ENCODE results near the gene MAD1L1.

Gene MAD1L1

DNA sequence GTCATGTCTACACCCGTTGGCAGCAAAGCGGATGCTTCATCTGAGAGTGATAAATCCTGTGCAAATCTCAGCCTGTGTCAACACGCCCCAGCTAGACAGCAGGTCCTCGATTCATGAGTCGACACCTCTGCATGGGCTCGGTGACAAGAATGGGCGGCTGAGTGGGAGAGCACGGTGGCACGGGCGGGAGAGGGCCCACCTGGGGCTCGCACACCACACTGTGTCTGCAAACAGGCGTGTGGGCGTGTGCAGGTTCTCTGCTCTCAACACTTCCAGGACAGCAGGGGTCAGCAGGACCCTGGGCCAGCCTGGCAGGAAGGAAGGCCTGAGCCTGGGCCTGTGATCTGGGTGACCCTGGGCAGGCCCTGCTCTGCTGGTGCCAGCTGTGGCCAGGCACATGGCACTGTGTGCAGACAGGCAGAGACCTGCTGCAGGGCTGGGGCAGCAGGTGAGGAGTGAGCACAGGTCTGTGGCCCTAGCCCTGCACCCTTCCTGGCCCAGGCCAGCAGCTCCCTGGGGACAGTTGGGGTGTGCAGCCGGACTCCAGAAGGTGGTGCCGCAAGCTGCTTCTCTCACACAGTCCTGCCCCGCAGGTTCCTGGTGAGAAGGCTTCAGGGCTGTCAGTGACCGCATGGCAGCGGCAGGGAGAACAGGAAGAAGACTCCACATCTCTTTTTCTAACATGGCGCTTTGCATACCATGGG, 346.2 kb downstream of the MAD1L1 start:
- TF ChIP-seq, protein P1, sequence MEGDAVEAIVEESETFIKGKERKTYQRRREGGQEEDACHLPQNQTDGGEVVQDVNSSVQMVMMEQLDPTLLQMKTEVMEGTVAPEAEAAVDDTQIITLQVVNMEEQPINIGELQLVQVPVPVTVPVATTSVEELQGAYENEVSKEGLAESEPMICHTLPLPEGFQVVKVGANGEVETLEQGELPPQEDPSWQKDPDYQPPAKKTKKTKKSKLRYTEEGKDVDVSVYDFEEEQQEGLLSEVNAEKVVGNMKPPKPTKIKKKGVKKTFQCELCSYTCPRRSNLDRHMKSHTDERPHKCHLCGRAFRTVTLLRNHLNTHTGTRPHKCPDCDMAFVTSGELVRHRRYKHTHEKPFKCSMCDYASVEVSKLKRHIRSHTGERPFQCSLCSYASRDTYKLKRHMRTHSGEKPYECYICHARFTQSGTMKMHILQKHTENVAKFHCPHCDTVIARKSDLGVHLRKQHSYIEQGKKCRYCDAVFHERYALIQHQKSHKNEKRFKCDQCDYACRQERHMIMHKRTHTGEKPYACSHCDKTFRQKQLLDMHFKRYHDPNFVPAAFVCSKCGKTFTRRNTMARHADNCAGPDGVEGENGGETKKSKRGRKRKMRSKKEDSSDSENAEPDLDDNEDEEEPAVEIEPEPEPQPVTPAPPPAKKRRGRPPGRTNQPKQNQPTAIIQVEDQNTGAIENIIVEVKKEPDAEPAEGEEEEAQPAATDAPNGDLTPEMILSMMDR (IDR thresholded peaks at IDR 0.05), result no peak
- H3K9me3 ChIP-seq, result no peaks in the 10 kb centered on the region
- H3K27me3 ChIP-seq, result no peaks in the 10 kb centered on the region
- no peak overlapping the region for H3K27ac ChIP-seq
- H3K36me3 ChIP-seq, result no peaks in the 10 kb centered on the region
- peaks cover 0 to 11% of the 10 kb centered on the region in 2 experiments for H3K4me1 ChIP-seq (ENCODE audit: control insufficient read depth in 1 of 2, insufficient read depth in 1 of 2, low read depth in 1 of 2, low read length in 1 of 2)
- H3K4me3 ChIP-seq (ENCODE audit: low read depth in 1 of 2, low read length in 1 of 2), result no peak overlapping the region

DNA sequence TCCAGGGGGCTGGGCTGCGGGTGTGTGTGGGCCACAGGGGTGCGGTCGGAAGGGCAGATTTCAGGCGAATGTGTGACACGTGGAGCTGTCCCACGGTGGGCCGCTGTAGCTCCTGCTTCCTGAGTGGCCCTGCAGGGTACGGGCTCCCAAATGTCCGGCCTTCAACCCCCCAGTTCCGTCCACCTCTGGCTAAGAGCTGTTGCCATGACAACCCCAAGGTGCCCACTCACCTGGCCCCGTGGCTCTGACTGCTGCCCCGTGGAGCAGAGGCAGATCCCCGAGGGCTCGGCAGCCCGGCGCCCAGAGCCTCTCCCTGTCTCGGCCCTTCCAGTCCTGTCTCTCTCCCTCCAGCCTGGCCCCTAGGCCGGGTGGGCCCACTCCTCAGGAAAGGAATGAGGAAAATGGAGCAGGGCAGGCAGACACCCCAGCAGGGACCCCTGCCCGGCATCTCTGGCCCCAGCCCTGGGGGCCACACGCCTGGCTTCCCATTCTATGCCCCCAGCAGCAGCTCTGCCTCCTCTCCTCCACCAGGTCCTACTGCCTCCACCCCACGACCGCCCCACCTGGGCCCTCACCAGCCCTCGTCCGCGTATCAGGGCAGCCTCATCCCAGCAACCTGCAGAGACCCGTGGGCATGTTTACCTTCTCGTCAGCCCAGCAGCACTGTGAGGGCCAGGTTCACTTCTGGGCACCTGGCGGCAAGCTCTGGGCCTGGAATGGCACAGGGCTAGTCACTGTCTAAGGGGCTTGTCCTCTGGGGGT, 347.1 kb downstream of the MAD1L1 start:
- TF ChIP-seq, protein P1 (IDR thresholded peaks at IDR 0.05), result no peak
- Histone ChIP-seq H3K27ac (no peak overlapping the region), H3K36me3 (no peaks in the 10 kb centered on the region), H3K9me3 (no peaks in the 10 kb centered on the region), H3K4me3 (ENCODE audit: low read depth in 1 of 2, low read length in 1 of 2) (no peak overlapping the region), H3K4me1 (ENCODE audit: control insufficient read depth in 1 of 2, insufficient read depth in 1 of 2, low read depth in 1 of 2, low read length in 1 of 2) (peaks cover 0 to 11% of the 10 kb centered on the region in 2 experiments), H3K27me3 (no peaks in the 10 kb centered on the region)

DNA sequence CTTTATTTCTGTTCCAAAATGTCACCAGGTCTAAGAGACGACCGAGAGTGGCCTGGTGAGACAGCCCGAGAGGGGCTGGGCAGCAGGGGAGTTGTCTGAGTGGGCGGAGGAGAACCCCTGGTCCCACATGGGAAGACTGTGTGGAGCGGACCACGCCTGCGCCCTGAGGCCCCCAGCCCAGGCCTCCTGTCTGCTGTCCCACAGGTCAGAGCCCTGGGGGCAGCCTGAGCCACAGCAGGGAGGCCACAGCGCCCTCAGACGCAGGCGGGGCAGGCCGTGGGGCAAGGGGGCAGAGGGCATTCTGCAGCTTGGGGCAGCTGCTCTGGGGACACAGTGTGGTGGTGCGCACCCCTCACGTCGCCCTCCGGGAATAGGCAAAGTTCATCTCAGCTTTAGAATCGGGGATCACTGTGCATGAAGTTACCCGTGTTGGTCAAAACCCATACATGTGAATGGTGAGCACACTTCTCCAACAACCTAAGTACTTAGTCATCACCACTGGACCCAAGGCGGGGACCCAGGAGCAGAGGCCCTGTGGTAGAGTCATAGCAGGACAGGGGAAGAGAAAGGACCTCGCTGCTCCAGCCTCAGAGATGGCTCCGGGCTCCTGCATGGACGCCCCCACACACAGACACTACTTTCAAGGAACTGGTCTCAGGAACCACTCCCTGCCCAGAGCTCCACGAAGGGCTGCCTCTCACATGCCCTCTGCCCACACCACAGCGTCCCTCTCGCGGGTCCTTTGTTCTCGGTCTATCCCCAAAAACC, 348.0 kb downstream of the MAD1L1 start:
- H3K27me3 ChIP-seq, result no peaks in the 10 kb centered on the region
- peaks cover 0 to 11% of the 10 kb centered on the region in 2 experiments for H3K4me1 ChIP-seq (ENCODE audit: control insufficient read depth in 1 of 2, insufficient read depth in 1 of 2, low read depth in 1 of 2, low read length in 1 of 2)
- TF ChIP-seq, protein P1 (IDR thresholded peaks at IDR 0.05), result no peak
- no peaks in the 10 kb centered on the region for H3K9me3 ChIP-seq
- H3K4me3 ChIP-seq (ENCODE audit: low read depth in 1 of 2, low read length in 1 of 2), result no peak overlapping the region
- no peaks in the 10 kb centered on the region for H3K36me3 ChIP-seq
- no peak overlapping the region for H3K27ac ChIP-seq

DNA sequence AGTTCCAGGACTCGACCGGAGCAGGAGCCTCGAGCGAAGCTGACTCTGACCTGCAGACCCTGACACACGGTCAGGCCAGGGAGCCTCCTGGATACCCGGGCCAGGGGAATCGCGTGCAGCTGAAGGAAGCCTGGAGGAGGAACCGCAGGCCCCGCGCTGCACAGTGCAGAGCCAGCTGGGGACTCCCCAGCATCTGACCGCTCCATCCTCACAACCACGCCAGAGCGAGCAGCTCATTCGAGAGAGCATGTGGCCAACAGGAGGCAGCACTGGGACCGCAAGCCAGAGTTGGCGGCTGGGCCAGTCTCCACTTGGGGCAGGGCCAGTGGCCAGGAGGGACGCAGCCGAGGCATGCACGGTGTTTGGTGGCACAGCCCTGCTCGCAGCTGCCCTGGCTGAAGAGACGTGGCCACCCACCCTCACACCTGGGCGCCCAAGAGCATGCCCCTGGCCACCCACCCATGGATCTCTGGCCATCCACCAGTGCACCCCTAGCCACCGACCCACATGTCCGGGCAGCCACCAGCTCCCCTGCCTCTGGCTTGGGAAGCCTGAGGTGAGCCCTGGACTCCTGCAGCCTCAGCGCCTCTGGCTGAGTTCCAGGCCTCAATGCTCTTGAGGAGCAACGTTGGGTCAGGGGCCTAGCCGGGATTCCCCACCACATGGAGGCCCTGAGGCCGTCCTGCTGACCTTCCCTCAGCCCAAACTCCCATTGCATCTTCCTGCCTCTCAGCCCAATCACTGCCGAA, 348.7 kb downstream of the MAD1L1 start:
- TF ChIP-seq, protein P1 (IDR thresholded peaks at IDR 0.05), result no peak
- Histone ChIP-seq H3K27ac (no peak overlapping the region), H3K27me3 (no peaks in the 10 kb centered on the region), H3K4me3 (ENCODE audit: low read depth in 1 of 2, low read length in 1 of 2) (no peak overlapping the region), H3K4me1 (ENCODE audit: control insufficient read depth in 1 of 2, insufficient read depth in 1 of 2, low read depth in 1 of 2, low read length in 1 of 2) (peaks cover 0 to 11% of the 10 kb centered on the region in 2 experiments), H3K36me3 (no peaks in the 10 kb centered on the region), H3K9me3 (no peaks in the 10 kb centered on the region)
